CD4-positive, alpha-beta T cell treated with Interleukin-15 for 4 hours (primary cell): Measurements from ENCODE around the gene CCDC90B.

Experiments
- DNase-seq: peaks from one replicate; pipeline ENCODE4 v3.0.0-alpha.2; 2020; ENCODE audit warnings: low spot score

The CCDC90B gene

DNA sequence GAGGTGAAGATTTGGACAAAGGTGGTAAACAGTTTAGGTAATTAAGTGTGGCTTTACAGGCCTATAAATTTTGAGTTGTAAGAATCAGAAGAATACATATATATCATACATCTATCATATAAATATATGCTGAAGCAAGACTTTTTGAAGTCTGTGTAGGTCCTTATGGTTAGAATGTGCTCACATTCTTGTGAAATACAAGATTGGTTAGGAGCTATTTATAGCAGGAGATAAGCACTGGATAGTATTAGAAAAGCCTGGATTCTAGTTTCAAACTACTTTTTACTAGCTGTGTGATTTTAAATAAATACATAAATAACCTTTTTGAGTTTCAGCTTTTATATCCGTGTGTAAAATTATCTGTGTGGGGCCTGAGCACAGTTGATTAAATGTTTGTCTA is 50.3 kb downstream of the CCDC90B start:
- DNase-seq = no peak

DNA sequence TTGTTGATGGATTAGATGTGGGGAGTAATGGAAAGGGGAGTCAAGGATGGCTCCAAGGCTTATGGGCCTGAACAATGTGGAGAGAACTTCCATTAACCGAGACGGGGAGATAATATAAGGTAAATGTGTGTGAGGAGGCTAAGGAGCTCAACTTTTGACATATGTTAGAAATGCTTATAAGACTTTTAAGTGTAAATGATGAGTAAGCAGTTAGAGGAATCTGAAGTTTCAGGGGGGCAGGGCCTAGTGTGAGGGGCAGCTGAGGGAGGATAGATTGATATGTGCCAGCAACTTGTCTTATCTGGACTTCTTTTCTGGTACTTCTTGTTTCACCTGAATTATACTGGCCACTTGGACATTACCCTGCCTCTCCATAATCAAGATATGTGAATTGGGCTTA is 62.7 kb downstream of the CCDC90B start:
- DNase-seq = no peak

DNA sequence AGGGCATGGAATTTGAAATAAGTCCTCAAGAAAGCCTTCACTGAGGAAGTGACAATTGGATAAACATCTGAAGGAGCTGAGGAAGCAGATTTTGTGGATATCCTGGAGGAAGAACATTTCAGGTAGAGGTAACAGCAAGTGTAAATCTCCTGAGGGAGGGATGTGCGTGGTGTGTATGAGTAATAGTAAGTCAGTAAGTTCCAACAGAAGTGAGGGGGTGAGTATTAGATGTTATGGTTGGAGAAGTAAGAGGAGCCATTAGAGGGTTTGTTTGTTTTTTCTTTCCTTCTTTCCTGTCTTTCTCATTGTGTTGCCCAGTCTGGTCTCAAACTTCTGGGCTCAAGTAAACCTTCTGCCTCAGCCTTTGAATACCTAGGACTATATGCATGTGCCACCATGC is 63.7 kb downstream of the CCDC90B start:
- DNase-seq = no peak

DNA sequence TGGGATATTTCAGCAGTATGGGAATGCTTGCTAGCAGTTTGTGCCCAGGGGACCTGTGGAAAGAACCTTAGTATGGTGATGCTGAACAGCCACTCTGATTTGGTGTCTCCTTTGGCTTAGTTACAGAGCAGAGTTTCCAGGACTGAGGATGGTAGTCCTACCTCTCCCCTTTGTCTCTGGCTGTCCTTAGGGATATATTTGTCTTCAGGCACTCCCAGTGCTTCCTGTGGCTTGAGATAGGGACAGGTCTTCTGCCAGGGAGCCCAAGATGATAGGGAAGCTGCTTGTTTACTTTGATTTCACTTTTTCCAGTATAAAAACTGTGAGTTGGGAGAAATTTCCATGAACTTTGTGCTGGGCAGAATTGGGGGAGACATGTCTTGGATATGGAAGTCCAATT is 64.5 kb downstream of the CCDC90B start:
- DNase-seq = no peak

DNA sequence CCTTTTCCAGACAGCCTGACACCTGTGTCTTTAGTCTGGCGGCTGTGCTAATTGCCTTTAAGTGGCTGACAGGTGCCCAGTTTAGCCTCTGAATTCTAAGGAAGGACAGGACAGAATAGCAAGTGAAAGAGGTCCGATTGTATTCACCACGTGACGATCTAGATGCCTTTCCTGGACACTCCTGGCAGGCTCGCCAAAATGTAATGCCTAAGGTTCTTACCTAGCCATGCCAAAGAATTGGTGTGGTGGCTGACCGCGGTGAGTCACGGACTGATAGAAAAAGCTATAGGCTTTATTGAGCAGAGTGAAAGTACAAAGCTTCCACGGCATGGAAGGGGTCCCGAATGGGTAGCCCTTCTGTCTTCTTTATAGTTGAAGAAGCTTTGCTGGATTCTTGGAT is 65.9 kb downstream of the CCDC90B start:
- DNase-seq = no peak

DNA sequence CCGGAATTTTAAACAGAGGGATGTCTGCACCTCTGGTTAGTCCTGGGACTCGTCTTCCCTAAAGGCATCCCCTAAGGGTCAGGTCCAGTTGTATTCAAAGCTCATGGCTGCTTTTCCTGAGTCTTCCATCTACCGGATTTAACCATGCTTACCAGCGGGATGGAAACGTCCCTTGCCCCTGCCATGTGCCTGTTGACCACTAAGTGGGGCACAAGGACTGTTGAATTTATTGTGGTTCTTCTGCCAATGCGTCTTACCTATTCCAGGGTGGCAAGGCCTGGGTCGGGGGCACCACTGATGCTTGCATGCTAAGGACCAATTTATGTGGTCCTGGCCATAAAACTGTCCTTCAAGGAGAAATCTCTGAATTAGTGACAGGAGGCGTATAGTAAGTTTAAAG is 67.1 kb downstream of the CCDC90B start:
- DNase-seq = no peak
